ENCODE data around the gene RFFL.
"Not testable (repeated sequence)": the region's sequence is repeated elsewhere in the genome, so short reads cannot be mapped to it uniquely, and the experiment has no call there.

The RFFL gene

GRCh38 chr17:35045458-35045979, 18.0 kb downstream of the RFFL start:
- DNase-seq: not testable (repeated sequence)

- DNase-seq: no peak
Observed at GRCh38 chr17:35044181-35044580, 19.3 kb downstream of the RFFL start.

GRCh38 chr17:35041390-35041789, 22.1 kb downstream of the RFFL start:
- DNase-seq: no peak

GRCh38 chr17:35038453-35038852, 25.1 kb downstream of the RFFL start:
- DNase-seq: no peak

GRCh38 chr17:35030780-35031179, 32.7 kb downstream of the RFFL start:
- DNase-seq: no peak

GRCh38 chr17:35028531-35029262, 34.8 kb downstream of the RFFL start:
- no peak for DNase-seq

- DNase-seq: not testable (repeated sequence)
Observed at GRCh38 chr17:35028097-35028496, 35.4 kb downstream of the RFFL start.

GRCh38 chr17:35025541-35025940, 38.0 kb downstream of the RFFL start:
- DNase-seq: no peak

GRCh38 chr17:35023538-35023937, 40.0 kb downstream of the RFFL start:
- no peak for DNase-seq

- DNase-seq: peak; percentile 78
Observed at GRCh38 chr17:35022536-35023063, 40.9 kb downstream of the RFFL start.

- no peak for DNase-seq
Observed at GRCh38 chr17:35021520-35022380, 41.8 kb downstream of the RFFL start.

GRCh38 chr17:35019386-35020179, 43.9 kb downstream of the RFFL start:
- no peak for DNase-seq

GRCh38 chr17:35018814-35019213, 44.7 kb downstream of the RFFL start:
- no peak for DNase-seq

GRCh38 chr17:35017021-35017420, 46.5 kb downstream of the RFFL start:
- no peak for DNase-seq

GRCh38 chr17:35016369-35016768, 47.1 kb downstream of the RFFL start:
- no peak for DNase-seq

GRCh38 chr17:35011671-35012216, 51.8 kb downstream of the RFFL start:
- no peak for DNase-seq

GRCh38 chr17:35010093-35010492, 53.4 kb downstream of the RFFL start:
- DNase-seq: no peak

- DNase-seq: no peak
Observed at GRCh38 chr17:35006961-35007360, 56.5 kb downstream of the RFFL start.

GRCh38 chr17:35006345-35006744, 57.2 kb downstream of the RFFL start:
- no peak for DNase-seq

GRCh38 chr17:35003778-35004177, 59.7 kb downstream of the RFFL start:
- no peak for DNase-seq

GRCh38 chr17:35002876-35003551, 60.5 kb downstream of the RFFL start:
- DNase-seq: no peak

GRCh38 chr17:35001549-35001948, 62.0 kb downstream of the RFFL start:
- no peak for DNase-seq

Measured in NK-92 treated with Interleukin-12 subunit alpha and Interleukin-12 subunit beta, amount 100 ng/mL, for 24 hours (cell line).